HG03066 (cell line): ENCODE results near the gene TEF.

Experiments
- ATAC-seq: cut with Tn5 transposase; IDR thresholded peaks from one replicate; pipeline ENCODE4 v1.9.1; 2021; ENCODE audit warnings: low read depth; ENCODE audit not compliant: unreplicated experiment

The TEF gene

DNA sequence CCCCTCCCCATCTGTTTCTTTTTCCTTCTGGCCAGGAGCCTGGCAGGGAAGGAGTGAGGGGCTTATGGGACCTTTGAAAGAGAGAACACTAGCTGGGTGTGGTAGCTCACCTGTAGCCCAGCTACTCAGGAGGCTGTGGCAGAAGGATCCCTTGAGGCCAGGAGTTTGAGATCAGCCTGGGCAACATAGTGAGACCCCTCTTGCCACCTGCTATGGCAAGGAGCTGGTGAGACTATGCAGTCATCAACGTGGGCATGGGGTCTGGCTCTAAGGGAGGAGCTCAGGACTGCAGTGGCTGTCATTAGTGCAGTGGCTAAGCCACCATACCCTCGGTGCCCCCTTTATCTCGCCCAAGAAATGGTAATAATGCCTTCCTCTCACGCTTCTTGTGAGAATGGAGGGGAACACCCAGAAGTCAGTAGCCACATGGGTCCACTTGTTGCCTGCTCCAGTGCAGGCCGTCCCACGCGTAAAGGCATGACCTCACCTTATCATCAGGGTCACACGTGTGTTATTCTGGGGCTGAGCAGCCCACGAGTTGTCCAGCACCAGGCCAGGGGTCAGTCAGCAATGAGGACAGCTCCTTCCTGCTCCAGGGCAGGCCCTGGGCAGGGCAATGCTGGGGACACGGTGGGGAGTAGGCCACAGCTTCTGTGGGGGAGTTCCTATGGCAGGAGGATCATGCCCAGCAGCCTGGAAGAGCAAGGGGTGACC, 27.7 kb upstream of the TEF start:
- no peak for ATAC-seq

DNA sequence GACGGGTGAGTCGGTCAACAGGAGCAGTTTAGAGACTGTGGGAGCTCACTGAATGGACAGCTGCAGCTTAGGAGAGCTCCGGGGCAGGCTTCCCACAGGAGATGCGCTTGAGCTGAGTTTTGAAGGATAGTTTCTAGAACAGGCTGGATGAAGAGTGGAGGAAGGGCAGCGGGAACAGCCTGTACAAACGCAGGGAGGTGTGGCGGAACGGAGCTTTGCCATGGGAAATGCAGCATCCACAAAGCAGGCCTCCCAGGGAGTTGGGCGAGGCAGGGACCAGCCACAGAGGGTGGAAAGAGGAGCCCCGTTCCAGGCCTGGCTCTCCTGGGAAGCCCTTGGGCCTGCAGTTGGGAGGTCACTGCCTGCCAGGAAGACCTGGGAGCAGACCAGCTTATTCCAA, 26.8 kb upstream of the TEF start:
- no peak for ATAC-seq

DNA sequence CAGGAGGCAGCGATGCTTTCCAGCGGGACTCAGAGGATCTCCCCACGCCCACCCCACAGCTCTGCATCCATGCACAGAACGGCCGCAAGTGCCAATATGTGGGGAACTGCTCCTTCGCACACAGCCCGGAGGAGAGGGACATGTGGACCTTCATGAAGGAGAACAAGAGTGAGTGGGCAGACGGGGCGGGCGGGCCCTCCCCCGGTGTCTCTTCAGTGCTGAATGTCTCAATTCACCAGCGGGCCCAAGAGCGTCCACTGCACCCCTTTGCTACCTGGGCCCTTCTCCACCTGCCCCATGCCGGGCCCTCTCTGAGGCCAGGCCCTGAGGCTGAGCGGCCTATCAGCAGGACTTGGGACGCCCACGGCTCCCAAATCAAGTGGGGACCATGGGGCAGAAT, 25.8 kb upstream of the TEF start:
- ATAC-seq = no peak

DNA sequence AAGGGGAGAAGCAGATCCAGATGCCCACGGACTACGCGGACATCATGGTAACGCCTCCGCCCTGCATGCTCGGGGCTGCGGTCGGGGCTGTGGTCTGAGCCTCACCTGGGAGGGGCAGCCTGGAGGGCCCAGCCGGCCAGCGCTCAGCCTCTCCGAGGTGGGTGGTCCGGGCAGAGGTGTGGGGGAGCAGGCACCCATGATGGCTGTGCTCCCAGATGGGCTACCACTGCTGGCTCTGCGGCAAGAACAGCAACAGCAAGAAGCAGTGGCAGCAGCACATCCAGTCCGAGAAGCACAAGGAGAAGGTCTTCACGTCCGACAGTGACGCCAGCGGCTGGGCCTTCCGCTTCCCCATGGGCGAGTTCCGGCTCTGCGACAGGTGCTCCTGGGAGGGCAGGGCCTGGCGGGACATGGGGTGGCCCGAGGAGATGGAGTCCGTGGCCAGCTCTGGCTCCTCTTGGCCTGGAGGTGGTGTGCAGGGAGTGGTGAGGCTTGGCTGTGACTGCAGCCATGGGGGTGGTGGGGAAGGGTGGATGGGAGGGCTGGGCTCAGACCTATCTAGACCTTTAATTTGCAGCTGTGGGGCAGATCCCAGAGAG, 25.2 kb upstream of the TEF start:
- no peak for ATAC-seq

DNA sequence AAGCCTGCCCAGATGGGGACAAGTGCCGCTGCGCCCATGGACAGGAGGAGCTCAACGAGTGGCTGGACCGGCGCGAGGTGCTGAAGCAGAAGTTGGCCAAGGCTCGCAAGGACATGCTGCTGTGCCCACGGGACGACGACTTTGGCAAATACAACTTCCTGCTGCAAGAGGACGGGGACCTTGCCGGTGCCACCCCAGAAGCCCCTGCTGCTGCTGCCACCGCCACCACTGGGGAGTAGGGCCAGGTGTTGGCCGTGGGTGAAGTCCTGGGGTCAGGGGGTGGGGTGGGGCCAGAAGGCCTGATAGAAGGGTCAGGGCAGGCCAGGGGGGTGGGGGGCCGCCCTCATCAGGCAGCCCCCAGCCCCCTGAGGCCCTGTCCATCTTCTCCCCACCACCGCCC, 24.6 kb upstream of the TEF start:
- no peak for ATAC-seq

DNA sequence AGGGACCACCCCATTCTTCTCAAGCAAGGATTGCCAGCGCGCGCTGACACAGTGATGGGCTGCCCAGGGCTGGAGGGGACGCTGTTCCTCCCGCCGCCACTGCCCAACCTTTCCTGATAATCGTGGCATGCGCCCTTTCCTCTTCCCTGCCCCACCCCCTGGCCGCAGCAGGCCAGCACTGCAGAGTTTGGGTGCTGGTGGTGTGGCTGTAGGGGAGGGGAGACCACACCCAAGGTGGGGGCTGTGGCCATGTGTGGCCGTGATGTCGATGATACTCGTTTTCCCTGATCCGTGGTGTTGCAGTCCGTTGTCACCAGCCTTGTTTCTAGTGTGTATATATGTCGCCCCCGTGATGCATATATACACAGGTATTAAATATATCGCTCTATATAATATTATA, 22.8 kb upstream of the TEF start:
- no peak for ATAC-seq

DNA sequence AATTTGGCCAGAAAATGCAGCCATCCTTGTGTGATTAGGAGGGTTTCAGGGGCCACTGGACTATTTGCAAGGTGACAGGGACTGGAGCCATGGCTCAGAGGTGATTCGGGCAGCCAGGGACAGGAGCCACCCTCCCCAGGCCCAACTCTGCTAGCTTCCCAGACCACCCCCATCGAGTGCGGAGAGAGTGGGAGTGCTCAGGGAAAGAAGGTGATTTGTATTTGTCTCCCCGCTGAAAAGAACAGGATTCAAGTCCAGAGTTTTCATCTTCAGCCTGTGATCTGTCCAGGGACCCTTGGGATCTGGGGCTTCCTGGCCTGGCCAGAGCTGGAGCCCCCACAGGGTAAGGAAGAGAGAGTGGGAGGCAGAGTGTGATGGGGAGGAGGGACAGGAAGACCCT, 22.4 kb upstream of the TEF start:
- ATAC-seq = no peak

DNA sequence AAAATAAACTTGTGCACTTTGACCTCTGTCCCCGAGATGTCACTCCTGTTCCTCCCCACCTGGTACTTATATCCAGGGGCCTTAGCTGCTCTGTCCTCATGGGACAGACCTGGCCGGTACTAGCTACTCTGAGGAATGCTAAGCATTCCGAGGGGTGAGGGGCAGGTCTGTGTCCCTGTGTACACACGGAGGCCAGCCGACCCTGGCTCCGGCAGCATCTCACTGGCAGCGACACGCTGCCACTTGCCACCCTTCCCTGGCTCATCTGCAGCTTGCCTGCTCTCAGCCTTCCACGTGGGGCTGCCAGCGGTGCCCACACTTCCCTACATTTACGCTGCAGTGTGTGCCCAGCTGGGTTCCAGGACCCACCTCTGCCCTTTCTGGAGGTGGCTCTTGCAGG, 21.6 kb upstream of the TEF start:
- no peak for ATAC-seq

DNA sequence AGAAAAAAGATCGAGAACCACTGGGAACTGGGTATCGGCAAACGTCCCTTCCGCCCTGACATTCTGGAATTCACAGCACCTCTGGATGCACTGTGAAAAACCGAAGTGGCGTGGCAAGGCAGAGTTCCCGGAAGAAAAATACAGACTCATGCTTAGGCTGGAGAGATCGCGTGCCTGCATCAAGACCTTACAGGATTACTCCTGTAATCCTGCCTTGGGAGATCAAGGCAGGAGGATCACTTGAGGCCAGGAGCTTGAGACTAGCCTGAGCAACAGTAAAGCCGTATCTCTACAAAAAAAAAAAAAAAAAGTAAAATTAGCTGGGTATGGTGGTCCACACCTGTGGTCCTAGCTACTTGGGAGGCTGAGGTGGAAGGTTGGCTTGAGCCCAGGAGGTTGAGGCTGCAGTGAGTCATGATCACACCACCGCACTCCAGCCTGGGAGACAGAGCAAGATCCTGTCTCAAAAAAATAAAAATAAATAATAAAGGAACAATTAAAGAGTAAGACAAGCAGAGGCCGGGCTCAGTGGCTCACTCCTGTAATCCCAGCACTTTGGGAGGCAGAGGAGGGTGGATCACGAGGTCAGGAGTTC, 19.9 kb upstream of the TEF start:
- ATAC-seq = no peak

DNA sequence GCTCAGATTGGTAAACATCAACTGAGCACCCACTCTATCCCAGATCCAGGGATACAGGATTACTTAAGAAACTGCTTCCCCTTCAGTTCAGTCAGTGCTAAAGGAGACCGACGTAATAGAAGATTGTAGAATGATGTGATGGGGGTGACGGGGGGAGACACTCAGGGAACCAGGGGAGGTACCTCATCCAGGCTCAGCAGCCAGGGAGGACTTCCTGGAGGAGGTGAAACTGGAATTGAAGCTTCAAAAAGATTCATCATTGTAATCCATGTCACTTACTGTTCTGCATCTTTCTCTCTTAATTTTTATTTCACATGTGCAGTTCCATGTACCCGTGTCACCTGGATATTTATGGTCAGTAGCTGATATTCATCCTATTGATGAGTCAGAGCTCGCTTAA, 19.1 kb upstream of the TEF start:
- ATAC-seq = no peak

DNA sequence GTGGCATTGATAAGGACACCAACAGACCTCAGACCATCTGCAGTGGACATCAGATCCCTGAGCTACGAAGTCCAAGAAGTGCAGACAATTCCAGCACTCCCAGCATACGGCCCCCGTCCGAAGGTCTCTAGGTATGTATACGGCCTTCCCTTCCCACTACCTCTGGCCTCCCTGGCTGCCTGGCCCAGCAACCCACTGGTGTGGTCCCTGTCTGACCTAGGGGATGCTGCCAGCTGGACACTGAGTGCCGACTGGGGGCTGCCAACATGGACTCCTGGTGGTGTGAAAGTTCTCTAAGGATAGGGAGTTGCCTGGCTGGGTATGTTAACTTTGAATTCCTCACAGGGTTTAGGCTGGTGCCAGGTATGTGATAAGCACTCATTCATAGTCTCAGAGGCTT, 17.5 kb upstream of the TEF start:
- ATAC-seq = no peak

DNA sequence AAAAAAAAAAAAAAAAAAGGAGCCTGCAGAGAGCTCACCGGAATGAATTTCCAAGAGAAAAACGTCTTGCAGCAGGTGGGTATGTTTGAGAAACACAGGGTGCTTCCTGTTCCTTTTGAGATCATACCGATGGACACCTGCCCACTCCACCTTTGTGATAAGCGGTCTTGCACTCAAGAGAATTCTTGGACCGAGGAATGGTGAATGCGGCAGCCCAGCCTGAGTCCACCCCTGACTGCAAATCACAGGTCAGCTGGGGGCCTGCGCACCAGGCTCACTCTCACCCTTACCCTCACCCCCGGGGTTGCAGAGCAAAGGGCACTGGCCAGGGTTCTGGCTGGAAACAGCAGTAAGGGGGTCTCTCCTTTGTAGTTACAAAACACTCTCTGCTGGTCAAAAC, 16.8 kb upstream of the TEF start:
- no peak for ATAC-seq

DNA sequence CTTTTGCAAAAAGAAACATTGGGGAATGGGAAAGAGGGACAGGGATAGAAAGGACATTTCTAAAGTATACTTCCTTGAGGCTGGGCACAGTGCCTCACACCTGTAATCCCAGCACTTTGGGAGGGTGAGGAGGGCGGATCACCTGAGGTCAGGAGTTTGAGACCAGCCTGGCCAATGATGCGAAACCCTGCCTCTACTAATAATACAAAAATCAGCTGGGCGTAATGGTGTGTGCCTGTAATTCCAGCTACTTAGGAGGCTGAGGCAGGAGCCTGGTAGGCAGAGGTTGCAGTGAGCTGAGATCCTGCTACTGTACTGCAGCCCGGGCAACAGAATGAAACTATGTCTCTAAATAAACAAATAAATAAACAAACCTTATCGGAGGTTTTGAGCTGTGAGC, 16.3 kb upstream of the TEF start:
- ATAC-seq = no peak

DNA sequence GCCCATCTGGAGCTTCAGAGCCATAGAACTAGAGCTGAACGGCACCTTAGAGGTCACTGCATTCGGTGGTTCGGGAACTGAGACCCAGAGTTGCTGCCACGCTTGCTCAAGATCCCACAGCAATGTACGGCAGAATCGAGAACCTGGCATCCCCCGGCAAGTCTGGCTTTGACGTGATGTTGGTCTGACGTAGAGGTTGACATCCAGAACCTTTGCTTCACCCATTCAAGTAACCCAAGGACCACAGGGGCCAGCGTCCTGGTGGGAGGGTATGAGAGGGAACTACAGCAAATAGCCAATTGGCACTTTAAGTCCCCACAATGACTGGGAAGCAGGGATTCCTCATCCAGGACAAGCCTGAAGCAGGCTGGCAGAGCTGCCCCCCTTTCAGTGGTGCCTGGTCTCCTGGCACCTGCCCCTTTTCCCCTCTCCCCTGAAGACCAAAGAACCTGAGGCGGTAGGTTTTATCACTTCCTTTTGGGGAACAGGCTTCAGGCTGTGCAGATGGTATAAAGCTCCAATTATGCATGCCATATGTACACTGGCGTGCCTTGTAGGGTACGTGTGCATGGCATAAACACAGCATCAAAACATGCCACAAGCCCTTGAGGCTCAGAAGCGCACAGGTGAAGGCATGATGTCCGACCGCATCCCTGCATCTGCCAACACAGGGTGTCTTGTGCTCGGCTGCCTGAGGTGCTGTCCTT, 15.3 kb upstream of the TEF start:
- ATAC-seq = no peak

DNA sequence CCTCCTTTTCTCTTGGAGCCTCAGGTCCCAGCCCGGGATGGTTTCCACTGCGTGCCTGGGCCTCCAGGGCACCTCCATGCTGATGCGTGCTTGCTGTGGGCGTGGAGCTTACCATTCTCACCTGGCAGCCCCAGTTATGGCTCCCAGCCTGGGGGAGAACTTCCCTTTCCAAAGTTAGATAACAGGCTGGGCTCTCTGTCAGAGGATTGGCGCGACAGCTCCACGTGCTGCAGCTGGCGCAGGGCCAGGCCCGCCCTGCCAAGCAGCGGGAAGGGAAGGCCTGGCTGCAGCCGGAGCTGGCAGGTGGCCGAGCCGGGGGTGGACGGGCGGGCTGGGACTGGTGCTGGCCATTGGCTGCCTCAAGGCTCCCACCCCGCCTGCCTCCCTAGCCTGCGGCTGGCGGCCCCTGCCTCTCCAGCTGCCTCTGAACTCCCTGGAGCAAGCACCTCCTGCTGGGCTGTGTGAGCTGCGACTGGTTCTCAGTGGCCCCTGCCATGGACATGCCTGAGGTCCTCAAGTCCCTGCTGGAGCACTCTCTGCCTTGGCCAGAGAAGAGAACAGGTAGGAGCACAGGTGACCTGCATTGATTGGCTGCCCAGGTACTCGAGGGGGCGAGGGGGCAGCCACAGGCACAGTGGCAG, 14.6 kb upstream of the TEF start:
- ATAC-seq = no peak

DNA sequence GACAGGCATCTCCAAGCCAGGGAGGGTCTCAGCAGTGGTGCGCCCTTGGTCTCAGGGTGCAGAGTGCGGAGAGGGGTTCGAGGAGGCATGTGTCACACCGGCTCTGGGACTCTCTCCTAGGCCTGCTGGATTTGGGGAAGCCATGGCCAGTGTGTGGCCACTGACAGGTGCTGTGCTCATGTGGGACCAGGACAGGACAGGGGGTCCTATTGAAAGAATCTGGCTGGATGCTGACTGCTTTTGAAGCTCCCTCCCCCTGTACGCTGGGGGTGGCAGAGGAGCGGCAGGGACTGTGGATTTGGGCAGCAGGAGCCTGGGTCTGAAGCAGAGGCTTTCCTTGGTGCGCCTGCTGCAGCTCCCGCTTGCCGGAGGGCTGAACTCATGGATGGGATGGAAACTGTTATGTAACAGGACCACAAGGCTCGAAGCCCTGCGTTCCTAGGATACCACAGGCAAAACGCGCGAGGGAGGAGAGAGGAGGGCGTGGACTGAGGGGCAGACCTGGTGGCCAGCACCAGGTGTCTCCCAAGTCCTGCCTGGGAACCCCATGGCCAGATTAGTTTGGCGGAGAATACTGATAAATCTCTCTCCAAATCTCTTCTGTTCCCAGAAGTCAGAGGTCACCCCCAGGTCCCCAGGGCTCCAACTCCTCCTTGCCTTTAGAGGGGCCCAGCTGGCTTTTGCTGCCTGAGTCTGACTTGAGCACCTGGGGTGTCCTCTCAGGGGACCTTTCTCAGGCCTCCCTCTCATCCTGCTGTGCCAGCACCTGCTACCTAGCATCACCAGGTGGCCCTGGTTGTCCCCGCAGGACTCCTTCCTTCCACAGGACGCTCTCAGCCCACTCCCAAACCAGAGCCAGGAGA, 13.8 kb upstream of the TEF start:
- ATAC-seq = no peak

DNA sequence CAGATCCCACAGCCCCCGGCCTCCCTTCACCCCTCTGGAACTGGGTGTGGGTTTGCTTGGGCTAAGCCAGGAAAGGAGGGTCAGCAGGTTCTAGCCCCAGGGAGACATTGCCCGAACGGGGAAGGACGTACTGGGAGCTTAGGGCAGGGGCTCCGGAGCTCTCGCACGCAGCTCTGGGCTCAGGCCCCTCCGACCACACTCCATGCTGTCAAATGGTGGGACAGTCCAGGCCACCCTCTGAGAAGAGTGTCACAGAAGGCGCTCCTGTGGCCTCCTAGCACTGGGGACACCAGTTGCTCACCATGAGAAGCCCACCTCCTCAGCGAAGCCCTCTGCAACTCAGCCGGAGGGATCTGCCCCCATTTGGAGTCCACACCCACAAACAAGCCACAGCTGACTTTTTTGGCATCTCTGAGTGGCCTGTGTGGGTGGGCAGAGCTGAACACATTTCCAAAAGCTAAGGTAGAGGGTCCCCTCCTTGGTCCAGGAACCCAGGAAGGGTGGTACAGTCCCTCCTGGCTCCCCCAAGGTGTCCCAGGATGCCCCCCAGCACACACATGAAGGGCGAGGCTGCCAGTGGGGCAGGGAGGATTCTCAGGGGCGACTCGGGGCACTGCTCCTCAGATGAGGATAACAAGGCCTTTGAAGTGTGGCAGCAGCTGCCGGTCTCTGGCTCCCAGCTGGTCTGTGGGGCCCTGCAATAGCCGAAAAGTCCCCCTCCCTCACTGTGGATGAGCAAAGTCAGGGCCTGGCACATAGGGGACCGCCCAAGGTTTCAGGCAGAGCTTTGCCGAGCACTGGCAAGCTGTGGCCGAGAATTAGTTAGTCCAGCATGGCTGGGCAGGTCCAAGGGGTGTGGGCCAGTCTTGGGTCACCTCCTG, 13.0 kb upstream of the TEF start:
- no peak for ATAC-seq

DNA sequence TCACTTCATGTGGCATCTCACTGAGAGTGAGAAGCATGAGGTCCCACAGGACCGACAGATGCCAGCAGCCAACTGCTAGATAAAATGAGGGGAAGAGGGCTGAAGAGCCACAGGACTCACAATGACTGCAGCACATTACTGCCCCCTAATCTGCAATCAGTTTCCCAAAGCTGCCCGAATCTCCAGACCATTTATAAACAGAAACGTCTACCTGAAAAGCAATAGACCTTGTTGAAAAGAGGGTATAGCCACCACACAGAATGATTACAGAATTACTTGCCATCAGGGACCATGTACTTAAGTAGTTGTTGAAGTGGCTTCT, 12.4 kb upstream of the TEF start:
- ATAC-seq = no peak

DNA sequence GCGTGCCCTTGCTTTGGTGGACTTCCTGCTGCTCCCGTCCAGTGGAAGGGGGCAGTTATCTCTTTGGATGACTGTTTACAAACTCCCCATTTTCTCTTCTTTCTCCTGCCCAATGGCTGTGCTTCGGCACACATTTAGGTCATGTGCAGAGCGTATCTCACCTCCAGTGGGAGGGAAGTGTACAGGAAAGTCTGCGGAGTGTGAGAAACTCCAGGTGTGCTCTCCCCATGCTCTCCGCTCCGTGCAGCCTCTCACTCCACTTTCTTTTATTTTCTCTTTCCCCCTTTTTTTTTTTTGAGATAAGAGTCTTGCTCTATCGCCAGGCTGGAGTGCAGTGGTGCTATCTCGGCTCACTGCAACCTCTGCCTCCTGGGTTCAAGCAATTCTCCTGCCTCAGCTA, 11.9 kb upstream of the TEF start:
- no peak for ATAC-seq

DNA sequence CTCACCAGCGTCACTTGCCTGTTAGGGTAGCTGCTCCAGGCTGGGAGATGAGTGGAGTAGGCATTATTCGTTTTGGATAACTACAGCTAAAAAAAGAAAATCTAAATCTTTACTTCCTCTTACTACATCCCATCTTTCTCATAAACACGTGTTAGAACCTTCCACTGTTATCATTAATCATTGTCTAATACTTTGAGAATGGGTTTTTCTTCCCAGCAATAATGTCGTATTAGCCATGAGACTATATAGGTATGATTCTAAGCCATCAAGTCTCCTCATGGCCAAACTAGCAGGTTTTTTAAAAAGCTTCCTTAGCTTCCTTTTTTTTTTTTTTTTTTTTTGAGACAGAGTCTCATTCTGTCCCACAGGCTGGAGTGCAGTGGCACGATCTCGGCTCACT, 3.9 kb upstream of the TEF start:
- ATAC-seq = no peak
